GM18519 (cell line): ENCODE data around the gene DENND5B.
"Not testable (repeated sequence)": the region's sequence is repeated elsewhere in the genome, so short reads cannot be mapped to it uniquely, and the experiment has no call there.

Experiments
- ATAC-seq: cut with Tn5 transposase; IDR thresholded peaks from one replicate; pipeline ENCODE4 v1.9.1; 2021; ENCODE audit warnings: mild to moderate bottlenecking, moderate library complexity; ENCODE audit not compliant: unreplicated experiment, low FRiP score

Gene DENND5B

GRCh38 chr12:31390991-31391390 lies 199.9 kb downstream of the DENND5B start:
- no peak for ATAC-seq

GRCh38 chr12:31388713-31389112 lies 202.2 kb downstream of the DENND5B start:
- no peak for ATAC-seq

GRCh38 chr12:31387466-31387865 lies 203.5 kb downstream of the DENND5B start:
- ATAC-seq, result no peak

GRCh38 chr12:31387011-31387410 lies 203.9 kb downstream of the DENND5B start:
- ATAC-seq, result no peak

GRCh38 chr12:31386364-31386777 lies 204.6 kb downstream of the DENND5B start:
- no peak for ATAC-seq

- ATAC-seq, result not testable (repeated sequence)
These were observed 213.7 kb downstream of the DENND5B start for GRCh38 chr12:31377210-31377609.

- ATAC-seq, result not testable (repeated sequence)
These were observed 215.5 kb downstream of the DENND5B start for GRCh38 chr12:31375422-31375821.

- no peak for ATAC-seq
These were observed 219.7 kb downstream of the DENND5B start for GRCh38 chr12:31371256-31371620.

- no peak for ATAC-seq
These were observed 220.2 kb downstream of the DENND5B start for GRCh38 chr12:31370531-31371255.

GRCh38 chr12:31369712-31370521 lies 221.0 kb downstream of the DENND5B start:
- no peak for ATAC-seq

GRCh38 chr12:31368666-31369361 lies 222.1 kb downstream of the DENND5B start:
- no peak for ATAC-seq

- no peak for ATAC-seq
These were observed 224.8 kb downstream of the DENND5B start for GRCh38 chr12:31366104-31366621.

- ATAC-seq, result no peak
These were observed 227.1 kb downstream of the DENND5B start for GRCh38 chr12:31363831-31364230.

- no peak for ATAC-seq
These were observed 227.5 kb downstream of the DENND5B start for GRCh38 chr12:31363416-31363809.

- ATAC-seq, result peak; percentile 59
These were observed 228.0 kb downstream of the DENND5B start for GRCh38 chr12:31362759-31363415.

- ATAC-seq, result peak; percentile 38
These were observed 228.7 kb downstream of the DENND5B start for GRCh38 chr12:31362115-31362758.

- no peak for ATAC-seq
These were observed 229.2 kb downstream of the DENND5B start for GRCh38 chr12:31361730-31362114.

GRCh38 chr12:31355747-31356107 lies 235.2 kb downstream of the DENND5B start:
- ATAC-seq, result no peak

GRCh38 chr12:31353750-31354708 lies 236.9 kb downstream of the DENND5B start:
- no peak for ATAC-seq
